ENCODE results near the gene OTUD7B. TPM values are rescaled to one million over a fixed set of nuclear protein-coding genes. Genes with fewer than 3 reads are reported as not detected.

Gene OTUD7B
- total and polyA plus RNA-seq, 2 of the 8 experiments (the other 6 are each of a cell fraction or from before 2014, with no cell fraction given), result 4.2 to 21.5 TPM

DNA sequence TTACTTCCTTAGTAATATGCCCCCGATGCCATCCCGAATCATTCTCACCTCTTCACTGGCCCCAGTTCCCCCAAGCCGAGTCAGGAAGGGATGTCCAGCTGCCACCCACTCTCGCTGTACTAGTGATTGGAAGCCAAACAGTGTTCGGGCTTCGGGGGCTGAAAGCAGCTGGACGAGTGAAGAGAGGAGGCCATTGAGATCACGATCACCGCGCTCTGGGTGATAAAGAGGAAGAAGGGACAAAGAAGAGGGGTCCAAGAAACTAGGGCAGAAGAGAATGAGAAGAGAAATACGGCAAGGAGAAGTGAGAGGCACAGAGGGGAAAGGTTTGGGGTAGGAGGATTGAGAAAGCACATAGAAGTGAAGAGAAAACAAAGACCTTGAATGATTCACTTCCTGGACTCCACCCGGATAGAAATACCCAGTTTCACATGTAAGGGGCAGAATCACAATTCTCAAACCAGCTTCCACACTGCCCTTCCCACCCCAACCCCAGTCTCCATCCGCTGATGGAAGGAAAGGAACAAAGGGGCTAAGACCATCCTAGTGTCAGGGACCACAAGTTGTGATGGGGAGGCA lies 79.2 kb downstream of the OTUD7B start (continued):
- no peak for TF ChIP-seq HDAC2 (IDR thresholded peaks at IDR 0.05; ENCODE audit: borderline replicate concordance in 1 of 2, low read depth in 2 of 2, low read length in 2 of 2)

All from H1 (cell line).